Loucy (cell line): Measurements from ENCODE around the gene DDN.

Experiments
- H2AFZ ChIP-seq: fragments of 200-600 bp; sonication (generic); 2 replicates; pipeline ENCODE4 v1.6.0; 2016; ENCODE audit warnings: antibody characterized with exemption, mild to moderate bottlenecking, low read length, moderate library complexity
- H3F3A ChIP-seq: fragments of 200-600 bp; 2 replicates; pipeline ENCODE4 v1.6.0; 2016; ENCODE audit warnings: antibody characterized with exemption, low read depth, mild to moderate bottlenecking
- H3K27me3 ChIP-seq: fragments of 200-600 bp; sonication (generic); 2 replicates; pipeline ENCODE4 v1.6.1; 2014; ENCODE audit warnings: low read length, mild to moderate bottlenecking; ENCODE audit not compliant: insufficient read depth, poor library complexity, severe bottlenecking
- H3K36me3 ChIP-seq: fragments of 200-600 bp; sonication (generic); 2 replicates; pipeline ENCODE4 v1.6.1; 2016; ENCODE audit warnings: low read length; ENCODE audit not compliant: insufficient read depth
- H3K4me1 ChIP-seq: fragments of 200-600 bp; sonication (generic); 2 replicates; pipeline ENCODE4 v1.5.1; 2014; ENCODE audit warnings: low read length, mild to moderate bottlenecking; ENCODE audit not compliant: insufficient read depth, poor library complexity, severe bottlenecking
- H3K4me2 ChIP-seq: fragments of 200-600 bp; sonication (generic); 2 replicates; pipeline ENCODE4 v1.6.0; 2014; ENCODE audit warnings: antibody characterized with exemption, low read length, low read depth, mild to moderate bottlenecking; ENCODE audit not compliant: poor library complexity, severe bottlenecking
- H3K4me3 ChIP-seq: fragments of 200-600 bp; sonication (generic); 2 replicates; pipeline ENCODE4 v1.5.1; 2014; ENCODE audit warnings: low read length, mild to moderate bottlenecking, mixed read lengths; ENCODE audit not compliant: poor library complexity, severe bottlenecking
- H3K79me2 ChIP-seq: fragments of 200-600 bp; sonication (generic); 2 replicates; pipeline ENCODE4 v1.6.1; 2014; ENCODE audit warnings: low read length; ENCODE audit not compliant: insufficient read depth
- H3K9ac ChIP-seq: fragments of 200-600 bp; sonication (generic); 2 replicates; pipeline ENCODE4 v1.6.0; 2014; ENCODE audit warnings: mild to moderate bottlenecking, low read depth, low read length, moderate library complexity; ENCODE audit not compliant: poor library complexity, severe bottlenecking
- H3K9me2 ChIP-seq: fragments of 200-600 bp; sonication (generic); replicated peaks from 2 replicates; pipeline ENCODE4 v1.6.1; 2016; ENCODE audit warnings: low read depth, low read length, mixed read lengths
- H3K9me3 ChIP-seq: fragments of 200-600 bp; sonication (generic); 2 replicates; pipeline ENCODE4 v1.6.1; 2014; ENCODE audit warnings: mild to moderate bottlenecking, antibody characterized with exemption, low read length, low read depth; ENCODE audit not compliant: insufficient read depth
- H4K20me1 ChIP-seq: fragments of 200-600 bp; sonication (generic); 2 replicates; pipeline ENCODE4 v1.6.0; 2014; ENCODE audit warnings: antibody characterized with exemption, low read length, mild to moderate bottlenecking; ENCODE audit not compliant: insufficient read depth, poor library complexity, severe bottlenecking
- CTCF ChIP-seq: fragments of 200-600 bp; sonication (generic); conservative IDR thresholded peaks from 2 replicates; pipeline ENCODE4 v1.5.1; 2014; ENCODE audit warnings: mild to moderate bottlenecking, antibody characterized with exemption, low read length
- EZH2phosphoT487 ChIP-seq: fragments of 200-600 bp; IDR thresholded peaks from 2 replicates; pipeline ENCODE4 v1.6.1; 2018; ENCODE audit warnings: antibody characterized with exemption, mild to moderate bottlenecking, moderate library complexity, borderline replicate concordance

Gene DDN

GRCh38 chr12:49033611-49034285 lies 34.6 kb upstream of the DDN start:
- Histone ChIP-seq H3K9me2 (no peaks in the 10 kb centered on the region), H4K20me1 (no peaks in the 10 kb centered on the region), H3F3A (no peaks in the 10 kb centered on the region), H3K27me3 (no peaks in the 10 kb centered on the region), H3K4me1 (no peaks in the 10 kb centered on the region), H3K4me2 (no peak overlapping the region), H2AFZ (no peak overlapping the region), H3K9ac (no peak overlapping the region), H3K36me3 (peaks cover 77% of the 10 kb centered on the region; the same call in 1 of the 2 replicates), H3K9me3 (no peaks in the 10 kb centered on the region), H3K4me3 (no peak overlapping the region), H3K79me2 (no peaks in the 10 kb centered on the region)
- TF ChIP-seq EZH2phosphoT487 (no peak), CTCF (no peak)

- TF ChIP-seq EZH2phosphoT487 (no peak), CTCF (no peak)
- Histone ChIP-seq H3K4me2 (no peak overlapping the region), H3K9me2 (no peaks in the 10 kb centered on the region), H2AFZ (no peak overlapping the region), H3K4me3 (no peak overlapping the region), H3F3A (no peaks in the 10 kb centered on the region), H3K27me3 (no peaks in the 10 kb centered on the region), H3K4me1 (no peaks in the 10 kb centered on the region), H3K36me3 (peaks cover 77% of the 10 kb centered on the region; the same call in 1 of the 2 replicates), H3K79me2 (no peaks in the 10 kb centered on the region), H3K9me3 (no peaks in the 10 kb centered on the region), H4K20me1 (no peaks in the 10 kb centered on the region), H3K9ac (no peak overlapping the region)
Measured at GRCh38 chr12:49032679-49033447, 33.7 kb upstream of the DDN start.

GRCh38 chr12:49032276-49032675 lies 33.1 kb upstream of the DDN start:
- H3K9me3 ChIP-seq = no peaks in the 10 kb centered on the region
- TF ChIP-seq EZH2phosphoT487 (no peak), CTCF (no peak)

More at GRCh38 chr12:49032276-49032675, 33.1 kb upstream of the DDN start:
- Histone ChIP-seq H3K27me3 (no peaks in the 10 kb centered on the region), H3K4me1 (no peaks in the 10 kb centered on the region), H3F3A (no peaks in the 10 kb centered on the region), H2AFZ (no peak overlapping the region), H3K9ac (no peak overlapping the region), H3K36me3 (peaks cover 76% of the 10 kb centered on the region; the same call in 1 of the 2 replicates), H3K9me2 (no peaks in the 10 kb centered on the region), H3K4me2 (no peak overlapping the region), H3K4me3 (no peak overlapping the region), H3K79me2 (no peaks in the 10 kb centered on the region), H4K20me1 (no peaks in the 10 kb centered on the region)
